Motor neuron (in vitro differentiated cells): Measurements from ENCODE around the gene MINDY1. TPM values are rescaled to one million over a fixed set of nuclear protein-coding genes. Genes with fewer than 3 reads are reported as not detected.

Source experiments
- ATAC-seq, 8 experiments: fragments of 200-7000 bp; cut with Tn5 transposase; replicated peaks in 6 of 8; 2 replicates each; pipeline ENCODE4 v1.8.0; 2021; ENCODE audit warnings: mild to moderate bottlenecking in 8 of 8, moderate library complexity in 8 of 8
- H3K27ac ChIP-seq, 2 donors: fragments of 250-450 bp; sonication (Bioruptor Pico); 2 replicates each; pipeline ENCODE4 v1.9.0; 2021; ENCODE audit warnings: antibody characterized with exemption in 2 of 2, mild to moderate bottlenecking in 2 of 2, moderate library complexity in 1 of 2
- H3K4me1 ChIP-seq, 2 donors: fragments of 250-450 bp; sonication (Bioruptor Pico); replicated peaks in 1 of 2; 2 replicates each; pipeline ENCODE4 v1.6.1; 2021; ENCODE audit warnings: antibody characterized with exemption in 2 of 2, mild to moderate bottlenecking in 2 of 2, moderate library complexity in 1 of 2
- H3K4me3 ChIP-seq, 5 donors: fragments of 250-450 bp; sonication (Bioruptor Pico); 2 replicates each; pipeline ENCODE4 v1.9.0; 2021; ENCODE audit warnings: antibody characterized with exemption in 5 of 5, mild to moderate bottlenecking in 5 of 5, moderate library complexity in 4 of 5
- WGBS, 10 experiments: fragments of 450-650 bp; shearing (Covaris generic); methylation state at CpG; one replicate each; pipeline ENCODE4 v1.0.0; 2022; 5-methylcytosine and 5-hydroxymethylcytosine counted together
- in situ Hi-C, 9 experiments: fragments of 400-800 bp; cut with MboI; loops; one replicate each; pipeline ENCODE4 v1.15.0; 2021; ENCODE audit warnings: low sequenced_read_pairs in 9 of 9, low pct_unique_long_range_greater_than_20kb in 2 of 9; ENCODE audit not compliant: unreplicated experiment in 9 of 9
- total RNA-seq, 8 experiments: library from RNA; unstranded; fragments of 300-600 nt; gene quantifications; 2 replicates each; pipeline versions ENCODE4 v1.2.3 to v1.2.4, GENCODE V29; 2022

Gene MINDY1
- total RNA-seq, 8 experiments from 2014 or later = 7.5 to 22.7 (median 19.0) TPM

DNA sequence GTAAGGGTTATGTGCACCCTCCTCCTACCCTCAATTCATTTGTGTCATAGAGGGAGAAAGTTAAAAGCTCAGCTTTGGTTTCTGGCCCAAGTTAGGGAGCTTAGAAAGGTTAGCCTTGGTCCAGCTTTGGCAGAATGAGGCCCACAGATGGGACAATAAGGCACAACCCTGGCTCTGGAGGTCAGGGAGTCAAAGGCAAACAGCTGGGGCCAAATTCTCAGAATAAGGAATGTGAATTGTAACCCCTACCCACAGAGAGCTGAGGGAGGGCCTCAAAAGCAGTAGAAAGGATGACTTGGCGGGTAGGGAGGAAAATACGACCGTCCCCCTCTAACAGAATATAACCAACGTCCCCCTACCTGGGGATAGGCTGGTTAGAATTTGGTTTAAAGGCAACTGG is 41.1 kb downstream of the MINDY1 start:
- H3K4me1 ChIP-seq = peaks cover 3 to 5% of the 10 kb centered on the region in 2 donors
- H3K4me3 ChIP-seq = no peak overlapping the region
- ATAC-seq = no peak
- H3K27ac ChIP-seq = no peak overlapping the region
- in situ Hi-C loops = no loop called here
- 80 to 100% (median 100%) methylated on average over 1 to 4 of the region's 4 CpGs; no CpG with 5 or more reads in 3 of the 10 experiments for whole genome bisulfite sequencing, 10 experiments

DNA sequence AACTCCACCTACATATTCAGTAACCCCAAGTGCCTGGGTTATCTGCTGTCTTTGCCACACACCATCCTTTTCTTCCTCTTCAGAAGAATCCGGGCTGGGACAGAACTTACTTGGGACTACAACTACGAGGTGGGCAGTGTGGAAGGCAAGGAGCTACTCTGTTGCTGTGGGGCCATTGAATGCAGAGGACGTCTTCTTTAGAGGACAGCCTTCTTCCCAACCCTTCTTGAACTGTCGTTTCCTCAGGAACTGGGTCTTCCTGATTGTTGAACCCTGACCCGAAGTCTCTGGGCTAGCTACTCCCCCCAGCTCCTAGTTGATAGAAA is 42.6 kb downstream of the MINDY1 start:
- H3K4me3 ChIP-seq = no peak overlapping the region
- WGBS, 10 experiments = 44 to 100% (median 100%) methylated on average over 1 to 4 of the region's 5 CpGs; no CpG with 5 or more reads in 2 of the 10 experiments
- ATAC-seq = no peak
- in situ Hi-C loops = no loop called here
- no peak overlapping the region for H3K27ac ChIP-seq
- no peaks in the 10 kb centered on the region for H3K4me1 ChIP-seq

DNA sequence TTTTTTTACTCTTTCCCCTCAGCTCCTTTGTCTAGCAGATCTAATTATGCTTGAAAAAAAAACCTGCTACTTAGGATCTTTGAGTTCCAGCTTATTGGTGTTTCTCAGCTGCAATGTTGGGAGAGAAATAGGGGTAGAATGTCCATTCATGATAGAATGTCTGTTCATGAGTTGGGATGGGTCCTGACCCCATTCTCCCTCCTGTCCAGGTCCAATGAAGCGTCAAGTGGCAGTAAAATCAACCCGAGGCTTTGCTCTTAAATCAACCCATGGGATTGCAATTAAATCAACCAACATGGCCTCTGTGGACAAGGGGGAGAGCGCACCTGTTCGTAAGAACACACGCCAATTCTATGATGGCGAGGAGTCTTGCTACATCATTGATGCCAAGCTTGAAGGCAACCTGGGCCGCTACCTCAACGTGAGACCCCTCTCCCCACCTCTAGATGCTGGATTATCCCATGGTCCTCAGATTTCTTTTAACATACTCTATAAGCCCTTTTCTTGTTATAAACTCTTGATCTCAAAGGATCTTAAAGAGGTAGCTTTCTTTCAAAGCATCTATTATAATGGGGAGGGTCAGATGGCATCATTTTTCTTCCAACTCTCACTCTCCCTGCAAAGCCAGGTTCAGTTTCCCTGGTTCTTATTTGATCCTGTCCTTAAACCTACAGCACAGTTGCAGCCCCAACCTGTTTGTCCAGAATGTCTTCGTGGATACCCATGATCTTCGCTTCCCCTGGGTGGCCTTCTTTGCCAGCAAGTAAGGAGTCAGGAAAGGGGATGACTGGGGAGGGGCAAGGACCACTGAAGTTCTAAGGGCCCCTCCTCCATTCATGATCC is 43.2 kb downstream of the MINDY1 start:
- 85 to 95% (median 92%) methylated on average over 2 to 10 of the region's 10 CpGs; no CpG with 5 or more reads in 1 of the 10 experiments for WGBS, 10 experiments
- no peak overlapping the region for H3K27ac ChIP-seq
- no peak for ATAC-seq
- no peak overlapping the region for H3K4me3 ChIP-seq
- no peaks in the 10 kb centered on the region for H3K4me1 ChIP-seq
- in situ Hi-C loops = no loop called here

DNA sequence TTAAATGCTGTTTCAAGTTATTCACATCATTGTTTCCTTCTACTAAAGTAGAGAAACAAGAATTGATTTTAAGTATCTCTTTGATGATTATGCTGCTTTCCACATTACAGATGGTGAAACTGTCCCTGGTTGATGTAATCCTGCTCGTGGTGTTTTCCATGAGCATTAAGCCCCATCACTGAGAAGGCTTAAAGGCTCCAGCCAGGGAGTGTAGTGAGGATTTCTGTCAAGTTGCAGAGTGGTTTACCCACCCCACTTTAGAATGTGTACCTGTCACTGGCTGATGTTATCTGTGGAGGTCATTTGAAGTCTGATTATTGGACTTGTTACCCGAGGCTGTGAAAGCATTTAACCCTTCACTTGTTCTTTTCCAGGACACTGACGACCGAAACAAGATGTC is 44.9 kb downstream of the MINDY1 start:
- in situ Hi-C loops = no loop called here
- no peak overlapping the region for H3K4me3 ChIP-seq
- WGBS, 10 experiments = 14 to 100% (median 86%) methylated on average over 1 to 4 of the region's 4 CpGs; no CpG with 5 or more reads in 1 of the 10 experiments
- ATAC-seq = no peak
- no peak overlapping the region for H3K27ac ChIP-seq
- H3K4me1 ChIP-seq = no peaks in the 10 kb centered on the region

DNA sequence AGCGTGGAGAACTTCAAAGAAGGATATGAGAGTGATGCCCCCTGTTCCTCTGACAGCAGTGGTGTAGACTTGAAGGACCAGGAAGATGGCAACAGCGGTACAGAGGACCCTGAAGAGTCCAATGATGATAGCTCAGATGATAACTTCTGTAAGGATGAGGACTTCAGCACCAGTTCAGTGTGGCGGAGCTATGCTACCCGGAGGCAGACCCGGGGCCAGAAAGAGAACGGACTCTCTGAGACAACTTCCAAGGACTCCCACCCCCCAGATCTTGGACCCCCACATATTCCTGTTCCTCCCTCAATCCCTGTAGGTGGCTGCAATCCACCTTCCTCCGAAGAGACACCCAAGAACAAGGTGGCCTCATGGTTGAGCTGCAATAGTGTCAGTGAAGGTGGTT is 46.1 kb downstream of the MINDY1 start:
- in situ Hi-C loops = no loop called here
- no peak overlapping the region for H3K4me3 ChIP-seq
- ATAC-seq = no peak
- 67 to 100% (median 98%) methylated on average over 1 to 7 of the region's 7 CpGs; no CpG with 5 or more reads in 2 of the 10 experiments for WGBS, 10 experiments
- H3K4me1 ChIP-seq = no peaks in the 10 kb centered on the region
- no peak overlapping the region for H3K27ac ChIP-seq

DNA sequence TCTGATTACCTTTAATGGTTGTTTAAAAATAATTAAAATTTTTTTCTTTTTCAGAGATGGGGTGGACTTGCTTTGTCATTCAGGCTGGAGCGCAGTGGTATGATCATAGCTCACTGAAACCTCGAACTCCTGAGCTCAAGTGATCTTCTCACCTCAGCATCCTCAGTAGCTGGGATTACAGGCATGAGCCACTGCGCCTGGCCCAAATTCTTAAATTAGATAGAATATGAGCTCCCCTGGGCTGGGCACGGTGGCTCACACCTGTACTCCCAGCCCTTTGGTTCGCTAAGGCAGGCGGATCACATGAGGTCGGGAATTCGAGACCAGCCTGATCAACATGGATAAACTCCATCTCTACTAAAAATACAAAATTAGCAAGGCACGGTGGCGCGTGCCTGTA is 49.0 kb downstream of the MINDY1 start:
- no peak overlapping the region for H3K4me3 ChIP-seq
- H3K4me1 ChIP-seq = no peaks in the 10 kb centered on the region
- no peak for ATAC-seq
- H3K27ac ChIP-seq = no peak overlapping the region
- in situ Hi-C loops = no loop called here
- 95 to 100% (median 98%) methylated on average over 3 to 11 of the region's 11 CpGs; no CpG with 5 or more reads in 3 of the 10 experiments for whole genome bisulfite sequencing, 10 experiments

DNA sequence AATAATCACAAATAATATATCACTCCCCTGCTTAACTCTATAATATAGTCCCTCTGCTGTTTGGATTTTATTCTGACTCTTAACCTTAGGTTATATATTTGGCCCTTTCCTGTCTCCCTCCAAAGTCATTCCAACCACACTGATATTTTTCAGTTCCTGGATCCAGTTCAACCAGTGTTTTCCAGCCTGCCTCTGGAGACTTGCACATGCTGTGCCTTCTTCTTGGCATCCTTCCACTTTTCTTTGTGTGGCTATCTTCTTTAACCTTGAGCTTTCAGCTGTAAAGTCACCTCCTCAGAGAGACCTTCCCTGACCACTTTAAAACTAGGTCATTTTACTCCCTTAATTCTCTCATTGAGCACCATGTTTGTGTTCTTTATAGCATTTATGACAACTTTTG is 51.4 kb downstream of the MINDY1 start:
- no peak overlapping the region for H3K4me3 ChIP-seq
- in situ Hi-C loops = no loop called here
- no peak overlapping the region for H3K27ac ChIP-seq
- ATAC-seq = no peak
- H3K4me1 ChIP-seq = no peaks in the 10 kb centered on the region

DNA sequence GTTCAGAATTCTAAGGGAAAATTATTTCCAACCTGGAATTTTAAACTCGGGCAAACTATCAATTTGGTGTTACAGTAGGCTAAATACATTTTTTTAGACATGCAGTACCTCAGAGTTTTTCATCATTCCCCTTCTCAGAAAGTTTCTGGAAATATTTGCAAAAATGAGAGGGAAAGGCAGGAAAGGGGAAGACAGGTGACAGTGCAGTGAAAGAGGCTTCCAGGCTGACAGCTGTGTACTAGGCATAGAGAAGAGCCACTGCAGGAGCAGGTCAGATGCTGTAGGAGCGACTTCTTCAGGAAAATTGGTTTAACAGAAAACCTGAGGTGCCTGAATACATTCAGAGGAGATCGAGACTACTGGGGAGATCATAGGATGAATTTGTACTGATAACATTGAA is 52.0 kb downstream of the MINDY1 start:
- ATAC-seq = no peak
- H3K4me1 ChIP-seq = no peaks in the 10 kb centered on the region
- in situ Hi-C loops = no loop called here
- no peak overlapping the region for H3K4me3 ChIP-seq
- no peak overlapping the region for H3K27ac ChIP-seq
- WGBS, 10 experiments = 79 to 100% (median 92%) methylated on average over 1 to 3 of the region's 3 CpGs

Other genes with a start within 250 kb of the MINDY1 start
- gene CTSS, start 241.1 kb downstream of the MINDY1 start, total RNA-seq = 10 to 100 TPM in 2 of 8 experiments, 1 to 10 TPM in 2, under 1 TPM in 4; 0.09 to 14.8 (median 1.1) TPM
- 100 to 1,000 TPM in 1 of 8 experiments, 10 to 100 TPM in 2, 1 to 10 TPM in 5; 1.2 to 330 (median 5.3) TPM for gene CTSK, start 198.6 kb downstream of the MINDY1 start, total RNA-seq
- 10 to 100 TPM; 22.0 to 43.7 (median 25.9) TPM for gene ARNT, start 130.3 kb downstream of the MINDY1 start, total RNA-seq
- 1 to 10 TPM in 1 of 8 experiments, under 1 TPM in 2, not detected in 5; 0.21 to 1.3 (median 0.27) TPM for gene CTXND2, start 119.8 kb downstream of the MINDY1 start, total RNA-seq
- 10 to 100 TPM; 29.6 to 75.6 (median 58.1) TPM for gene SETDB1, start 80.5 kb downstream of the MINDY1 start, total RNA-seq
- gene CERS2, start 32.1 kb downstream of the MINDY1 start, total RNA-seq = 100 to 1,000 TPM in 4 of 8 experiments, 10 to 100 TPM in 4; 46.1 to 116 (median 96.6) TPM
- 1 to 10 TPM in 5 of 8 experiments, under 1 TPM in 3; 0.54 to 1.7 (median 1.3) TPM for gene ANXA9, start 24.6 kb downstream of the MINDY1 start, total RNA-seq
- gene PRUNE1, start 1.5 kb upstream of the MINDY1 start, total RNA-seq = 10 to 100 TPM; 10.5 to 30.2 (median 24.1) TPM
- 1 to 10 TPM in 4 of 8 experiments, under 1 TPM in 4; 0.18 to 1.6 (median 1.1) TPM for gene BNIPL, start 29.7 kb upstream of the MINDY1 start, total RNA-seq
- 10 to 100 TPM in 1 of 8 experiments, 1 to 10 TPM in 7; 3.9 to 10.3 (median 7.8) TPM for gene C1orf56, start 40.8 kb upstream of the MINDY1 start, total RNA-seq
- 10 to 100 TPM; 34.9 to 68.9 (median 52.4) TPM for gene CDC42SE1, start 52.7 kb upstream of the MINDY1 start, total RNA-seq
- gene MLLT11, start 53.5 kb upstream of the MINDY1 start, total RNA-seq = 100 to 1,000 TPM in 4 of 8 experiments, 10 to 100 TPM in 2, 1 to 10 TPM in 2; 3.3 to 201 (median 110) TPM
- 10 to 100 TPM in 2 of 8 experiments, 1 to 10 TPM in 6; 4.2 to 20.5 (median 6.1) TPM for gene GABPB2, start 63.9 kb upstream of the MINDY1 start, total RNA-seq
- 10 to 100 TPM in 5 of 8 experiments, 1 to 10 TPM in 3; 1.0 to 33.6 (median 15.4) TPM for gene SEMA6C, start 139.7 kb upstream of the MINDY1 start, total RNA-seq
- gene TNFAIP8L2, start 149.7 kb upstream of the MINDY1 start, total RNA-seq = 1 to 10 TPM in 3 of 8 experiments, under 1 TPM in 5; 0.25 to 1.6 (median 0.55) TPM
- gene LYSMD1, start 159.0 kb upstream of the MINDY1 start, total RNA-seq = 10 to 100 TPM in 5 of 8 experiments, 1 to 10 TPM in 3; 4.4 to 31.2 (median 18.1) TPM
- 100 to 1,000 TPM in 2 of 8 experiments, 10 to 100 TPM in 6; 41.0 to 115 (median 77.1) TPM for gene SCNM1, start 159.2 kb upstream of the MINDY1 start, total RNA-seq
- 1 to 10 TPM in 3 of 8 experiments, under 1 TPM in 3, not detected in 2; 0.27 to 2.0 (median 0.96) TPM for gene TMOD4, start 169.1 kb upstream of the MINDY1 start, total RNA-seq
- 100 to 1,000 TPM in 3 of 8 experiments, 10 to 100 TPM in 5; 34.2 to 146 (median 83.1) TPM for gene VPS72, start 183.3 kb upstream of the MINDY1 start, total RNA-seq
- 100 to 1,000 TPM in 1 of 8 experiments, 10 to 100 TPM in 7; 44.2 to 113 (median 62.5) TPM for gene PIP5K1A, start 191.7 kb upstream of the MINDY1 start, total RNA-seq
- gene PSMD4, start 247.8 kb upstream of the MINDY1 start, total RNA-seq = 100 to 1,000 TPM; 187 to 376 (median 247) TPM